IPS-15b (cell line): ENCODE data around the gene TGFA.

ENCODE experiments used
- H3K27me3 ChIP-seq: one replicate; pipeline ENCODE4 v1.6.1; 2013; ENCODE audit warnings: low read length; ENCODE audit not compliant: control insufficient read depth, insufficient read depth
- H3K36me3 ChIP-seq: one replicate; pipeline ENCODE4 v1.6.1; 2013; ENCODE audit warnings: low read length; ENCODE audit not compliant: control insufficient read depth, insufficient read depth
- H3K4me1 ChIP-seq: one replicate; pipeline ENCODE4 v1.6.1; 2013; ENCODE audit warnings: mild to moderate bottlenecking, low read length; ENCODE audit not compliant: control insufficient read depth, insufficient read depth
- H3K4me3 ChIP-seq: one replicate; pipeline ENCODE4 v1.5.1; 2013; ENCODE audit warnings: low read depth, low read length
- H3K9ac ChIP-seq: one replicate; pipeline ENCODE4 v1.6.1; 2013; ENCODE audit warnings: low read depth, mild to moderate bottlenecking, low read length
- H3K9me3 ChIP-seq: one replicate; pipeline ENCODE4 v1.6.1; 2013; ENCODE audit warnings: mild to moderate bottlenecking, low read length; ENCODE audit not compliant: control insufficient read depth, insufficient read depth

The TGFA gene

GRCh38 chr2:70425682-70426301 is 127.8 kb downstream of the TGFA start:
- H3K9me3 ChIP-seq, result no peaks in the 10 kb centered on the region
- no peaks in the 10 kb centered on the region for H3K4me1 ChIP-seq
- no peaks in the 10 kb centered on the region for H3K27me3 ChIP-seq
- H3K9ac ChIP-seq, result no peak overlapping the region
- no peaks in the 10 kb centered on the region for H3K36me3 ChIP-seq
- no peak overlapping the region for H3K4me3 ChIP-seq

- Histone ChIP-seq H3K9ac (no peak overlapping the region), H3K27me3 (no peaks in the 10 kb centered on the region)
Observed at GRCh38 chr2:70420740-70421139, 132.9 kb downstream of the TGFA start.

GRCh38 chr2:70420143-70420542 is 133.5 kb downstream of the TGFA start:
- H3K4me3 ChIP-seq, result no peak overlapping the region
- H3K36me3 ChIP-seq, result no peaks in the 10 kb centered on the region
- no peaks in the 10 kb centered on the region for H3K4me1 ChIP-seq
- H3K9me3 ChIP-seq, result no peaks in the 10 kb centered on the region
- H3K27me3 ChIP-seq, result no peaks in the 10 kb centered on the region
- no peak overlapping the region for H3K9ac ChIP-seq

More at GRCh38 chr2:70420740-70421139, 132.9 kb downstream of the TGFA start:
- Histone ChIP-seq H3K4me1 (no peaks in the 10 kb centered on the region), H3K9me3 (no peaks in the 10 kb centered on the region), H3K4me3 (no peak overlapping the region), H3K36me3 (no peaks in the 10 kb centered on the region)

GRCh38 chr2:70418514-70418913 is 135.1 kb downstream of the TGFA start:
- Histone ChIP-seq H3K27me3 (no peaks in the 10 kb centered on the region), H3K4me1 (no peaks in the 10 kb centered on the region), H3K9me3 (no peaks in the 10 kb centered on the region), H3K9ac (no peak overlapping the region), H3K4me3 (no peak overlapping the region), H3K36me3 (no peaks in the 10 kb centered on the region)

GRCh38 chr2:70417011-70417410 is 136.6 kb downstream of the TGFA start:
- Histone ChIP-seq H3K4me3 (no peak overlapping the region), H3K4me1 (no peaks in the 10 kb centered on the region), H3K36me3 (no peaks in the 10 kb centered on the region), H3K9me3 (no peaks in the 10 kb centered on the region), H3K9ac (no peak overlapping the region), H3K27me3 (no peaks in the 10 kb centered on the region)

- Histone ChIP-seq H3K27me3 (no peaks in the 10 kb centered on the region), H3K9me3 (no peaks in the 10 kb centered on the region), H3K4me1 (no peaks in the 10 kb centered on the region), H3K4me3 (no peak overlapping the region), H3K9ac (no peak overlapping the region), H3K36me3 (no peaks in the 10 kb centered on the region)
Observed at GRCh38 chr2:70412294-70413070, 141.1 kb downstream of the TGFA start.

- H3K4me1 ChIP-seq, result no peaks in the 10 kb centered on the region
- no peaks in the 10 kb centered on the region for H3K27me3 ChIP-seq
- no peaks in the 10 kb centered on the region for H3K9me3 ChIP-seq
- H3K9ac ChIP-seq, result no peak overlapping the region
- H3K36me3 ChIP-seq, result no peaks in the 10 kb centered on the region
- H3K4me3 ChIP-seq, result no peak overlapping the region
Observed at GRCh38 chr2:70411483-70412125, 142.0 kb downstream of the TGFA start.

- Histone ChIP-seq H3K9me3 (no peaks in the 10 kb centered on the region), H3K27me3 (peaks cover 2% of the 10 kb centered on the region), H3K9ac (no peak overlapping the region), H3K36me3 (no peaks in the 10 kb centered on the region), H3K4me1 (no peaks in the 10 kb centered on the region), H3K4me3 (no peak overlapping the region)
Observed at GRCh38 chr2:70403267-70404053, 150.2 kb downstream of the TGFA start.

- no peaks in the 10 kb centered on the region for H3K4me1 ChIP-seq
- H3K27me3 ChIP-seq, result peaks cover 4% of the 10 kb centered on the region
- H3K9ac ChIP-seq, result no peak overlapping the region
- H3K36me3 ChIP-seq, result no peaks in the 10 kb centered on the region
- no peaks in the 10 kb centered on the region for H3K9me3 ChIP-seq
- H3K4me3 ChIP-seq, result no peak overlapping the region
Observed at GRCh38 chr2:70400539-70400938, 153.1 kb downstream of the TGFA start.

GRCh38 chr2:70399046-70399445 is 154.6 kb downstream of the TGFA start:
- no peaks in the 10 kb centered on the region for H3K4me1 ChIP-seq
- no peak overlapping the region for H3K9ac ChIP-seq
- H3K27me3 ChIP-seq, result peaks cover 4% of the 10 kb centered on the region
- no peaks in the 10 kb centered on the region for H3K9me3 ChIP-seq
- no peak overlapping the region for H3K4me3 ChIP-seq
- no peaks in the 10 kb centered on the region for H3K36me3 ChIP-seq
